ENCODE results near the gene SHC2. TPM values are rescaled to one million over a fixed set of nuclear protein-coding genes. Genes with fewer than 3 reads are reported as not detected.

SHC2 gene
- total and polyA plus RNA-seq, 9 of the 15 experiments (the other 6 are each of a cell fraction or from before 2014, with no cell fraction given) = 0.14 to 0.36 (median 0.17) TPM; not detected in 5

- TF ChIP-seq ZBTB11 (CRISPR knock-in tag; IDR thresholded peaks at IDR 0.05) (peak in 2 of 3 experiments; percentile 16 to 92; a peak in 3 of 6 replicates), NCOR1 (IDR thresholded peaks at IDR 0.05) (no peak), ETV6 (IDR thresholded peaks at IDR 0.05; ENCODE audit: borderline replicate concordance in 1 of 2, low read depth in 2 of 2, low read length in 1 of 2) (no peak), ETV6 (CRISPR knock-in tag; IDR thresholded peaks at IDR 0.05; ENCODE audit: borderline replicate concordance) (no peak), POLR2B (IDR thresholded peaks at IDR 0.05; ENCODE audit: low read depth, partially characterized antibody) (peak; percentile 72), RHOXF2B (CRISPR knock-in tag; conservative IDR thresholded peaks at IDR 0.05) (no peak), NR2C2 (CRISPR knock-in tag; IDR thresholded peaks at IDR 0.05) (no peak), NR2C2 (tag; IDR thresholded peaks at IDR 0.05) (peak; percentile 97), TCFL5 (CRISPR knock-in tag; conservative IDR thresholded peaks at IDR 0.05) (peak; percentile 70), PRPF4 (IDR thresholded peaks at IDR 0.05; ENCODE audit: insufficient read depth, low read depth, low read length, poor library complexity, severe bottlenecking) (no peak), ZFX (CRISPR knock-in tag; IDR thresholded peaks at IDR 0.05) (peak; percentile 97), ZNF584 (CRISPR knock-in tag; IDR thresholded peaks at IDR 0.05; ENCODE audit: low read depth) (peak; percentile 99), ZNF717 (CRISPR knock-in tag; IDR thresholded peaks at IDR 0.05) (no peak)
- TF ChIP-seq, protein P1, sequence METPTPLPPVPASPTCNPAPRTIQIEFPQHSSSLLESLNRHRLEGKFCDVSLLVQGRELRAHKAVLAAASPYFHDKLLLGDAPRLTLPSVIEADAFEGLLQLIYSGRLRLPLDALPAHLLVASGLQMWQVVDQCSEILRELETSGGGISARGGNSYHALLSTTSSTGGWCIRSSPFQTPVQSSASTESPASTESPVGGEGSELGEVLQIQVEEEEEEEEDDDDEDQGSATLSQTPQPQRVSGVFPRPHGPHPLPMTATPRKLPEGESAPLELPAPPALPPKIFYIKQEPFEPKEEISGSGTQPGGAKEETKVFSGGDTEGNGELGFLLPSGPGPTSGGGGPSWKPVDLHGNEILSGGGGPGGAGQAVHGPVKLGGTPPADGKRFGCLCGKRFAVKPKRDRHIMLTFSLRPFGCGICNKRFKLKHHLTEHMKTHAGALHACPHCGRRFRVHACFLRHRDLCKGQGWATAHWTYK (CRISPR knock-in tag; IDR thresholded peaks at IDR 0.05) = 0 out of 2 replicates have a peak, but pooled peaks have one; percentile 30
- TF ChIP-seq, protein P2, sequence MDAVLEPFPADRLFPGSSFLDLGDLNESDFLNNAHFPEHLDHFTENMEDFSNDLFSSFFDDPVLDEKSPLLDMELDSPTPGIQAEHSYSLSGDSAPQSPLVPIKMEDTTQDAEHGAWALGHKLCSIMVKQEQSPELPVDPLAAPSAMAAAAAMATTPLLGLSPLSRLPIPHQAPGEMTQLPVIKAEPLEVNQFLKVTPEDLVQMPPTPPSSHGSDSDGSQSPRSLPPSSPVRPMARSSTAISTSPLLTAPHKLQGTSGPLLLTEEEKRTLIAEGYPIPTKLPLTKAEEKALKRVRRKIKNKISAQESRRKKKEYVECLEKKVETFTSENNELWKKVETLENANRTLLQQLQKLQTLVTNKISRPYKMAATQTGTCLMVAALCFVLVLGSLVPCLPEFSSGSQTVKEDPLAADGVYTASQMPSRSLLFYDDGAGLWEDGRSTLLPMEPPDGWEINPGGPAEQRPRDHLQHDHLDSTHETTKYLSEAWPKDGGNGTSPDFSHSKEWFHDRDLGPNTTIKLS (IDR thresholded peaks at IDR 0.05; ENCODE audit: borderline replicate concordance, low read depth) = peak; percentile 80
These were observed 46.7 kb upstream of the SHC2 start, which contains the start of gene TPGS1 (continued) for GRCh38 chr19:507286-508203.

Data from K562 (cell line).